Loucy (cell line): ENCODE measurements around the gene DLGAP5.
A peak's percentile ranks its signal among the peaks of the same experiment; 100 is the strongest.

Experiments used
- H2AFZ ChIP-seq: fragments of 200-600 bp; sonication (generic); 2 replicates; pipeline ENCODE4 v1.6.0; 2016; ENCODE audit warnings: antibody characterized with exemption, mild to moderate bottlenecking, low read length, moderate library complexity
- H3F3A ChIP-seq: fragments of 200-600 bp; 2 replicates; pipeline ENCODE4 v1.6.0; 2016; ENCODE audit warnings: antibody characterized with exemption, low read depth, mild to moderate bottlenecking
- H3K27me3 ChIP-seq: fragments of 200-600 bp; sonication (generic); 2 replicates; pipeline ENCODE4 v1.6.1; 2014; ENCODE audit warnings: low read length, mild to moderate bottlenecking; ENCODE audit not compliant: insufficient read depth, poor library complexity, severe bottlenecking
- H3K36me3 ChIP-seq: fragments of 200-600 bp; sonication (generic); 2 replicates; pipeline ENCODE4 v1.6.1; 2016; ENCODE audit warnings: low read length; ENCODE audit not compliant: insufficient read depth
- H3K4me1 ChIP-seq: fragments of 200-600 bp; sonication (generic); 2 replicates; pipeline ENCODE4 v1.5.1; 2014; ENCODE audit warnings: low read length, mild to moderate bottlenecking; ENCODE audit not compliant: insufficient read depth, poor library complexity, severe bottlenecking
- H3K4me2 ChIP-seq: fragments of 200-600 bp; sonication (generic); 2 replicates; pipeline ENCODE4 v1.6.0; 2014; ENCODE audit warnings: antibody characterized with exemption, low read length, low read depth, mild to moderate bottlenecking; ENCODE audit not compliant: poor library complexity, severe bottlenecking
- H3K4me3 ChIP-seq: fragments of 200-600 bp; sonication (generic); 2 replicates; pipeline ENCODE4 v1.5.1; 2014; ENCODE audit warnings: low read length, mild to moderate bottlenecking, mixed read lengths; ENCODE audit not compliant: poor library complexity, severe bottlenecking
- H3K79me2 ChIP-seq: fragments of 200-600 bp; sonication (generic); 2 replicates; pipeline ENCODE4 v1.6.1; 2014; ENCODE audit warnings: low read length; ENCODE audit not compliant: insufficient read depth
- H3K9ac ChIP-seq: fragments of 200-600 bp; sonication (generic); 2 replicates; pipeline ENCODE4 v1.6.0; 2014; ENCODE audit warnings: mild to moderate bottlenecking, low read depth, low read length, moderate library complexity; ENCODE audit not compliant: poor library complexity, severe bottlenecking
- H3K9me2 ChIP-seq: fragments of 200-600 bp; sonication (generic); replicated peaks from 2 replicates; pipeline ENCODE4 v1.6.1; 2016; ENCODE audit warnings: low read depth, low read length, mixed read lengths
- H3K9me3 ChIP-seq: fragments of 200-600 bp; sonication (generic); 2 replicates; pipeline ENCODE4 v1.6.1; 2014; ENCODE audit warnings: mild to moderate bottlenecking, antibody characterized with exemption, low read length, low read depth; ENCODE audit not compliant: insufficient read depth
- H4K20me1 ChIP-seq: fragments of 200-600 bp; sonication (generic); 2 replicates; pipeline ENCODE4 v1.6.0; 2014; ENCODE audit warnings: antibody characterized with exemption, low read length, mild to moderate bottlenecking; ENCODE audit not compliant: insufficient read depth, poor library complexity, severe bottlenecking
- CTCF ChIP-seq: fragments of 200-600 bp; sonication (generic); conservative IDR thresholded peaks from 2 replicates; pipeline ENCODE4 v1.5.1; 2014; ENCODE audit warnings: mild to moderate bottlenecking, antibody characterized with exemption, low read length
- EZH2phosphoT487 ChIP-seq: fragments of 200-600 bp; IDR thresholded peaks from 2 replicates; pipeline ENCODE4 v1.6.1; 2018; ENCODE audit warnings: antibody characterized with exemption, mild to moderate bottlenecking, moderate library complexity, borderline replicate concordance

Gene DLGAP5

GRCh38 chr14:55098561-55098898 is 92.9 kb downstream of the DLGAP5 start:
- peaks cover 36% of the 10 kb centered on the region for H3K4me1 ChIP-seq
- no peak overlapping the region for H3K9ac ChIP-seq
- H3K36me3 ChIP-seq, result no peaks in the 10 kb centered on the region
- no peak overlapping the region for H3K4me2 ChIP-seq
- H4K20me1 ChIP-seq, result no peaks in the 10 kb centered on the region
- no peaks in the 10 kb centered on the region for H3K9me3 ChIP-seq
- TF ChIP-seq CTCF (no peak), EZH2phosphoT487 (no peak)
- H3K27me3 ChIP-seq, result no peaks in the 10 kb centered on the region
- H3F3A ChIP-seq, result peaks cover 12% of the 10 kb centered on the region; the same call in 1 of the 2 replicates
- no peak overlapping the region for H3K4me3 ChIP-seq
- H2AFZ ChIP-seq, result peak overlapping the region; percentile 94
- H3K79me2 ChIP-seq, result no peaks in the 10 kb centered on the region
- no peaks in the 10 kb centered on the region for H3K9me2 ChIP-seq
